ELR (cell line): Measurements from ENCODE around the gene PAOX.

Experiments
- DNase-seq: peaks from one replicate; pipeline ENCODE4 v3.0.0-alpha.2; 2015; ENCODE audit warnings: low read depth

Gene PAOX

GRCh38 chr10:133379152-133379800 is at the start of gene PAOX:
PAOX (plus strand) TSS chr10:133379262; CDS start chr10:133379317, 55 bp downstream.
- peak; percentile 70 for DNase-seq

GRCh38 chr10:133329491-133330202 is 49.4 kb upstream of the PAOX start:
- DNase-seq, result peak; percentile 88

- DNase-seq, result no peak
Observed at GRCh38 chr10:133332936-133333699, 45.9 kb upstream of the PAOX start.

- no peak for DNase-seq
Observed at GRCh38 chr10:133334503-133335245, 44.4 kb upstream of the PAOX start.

GRCh38 chr10:133335246-133336117 is 43.6 kb upstream of the PAOX start:
- DNase-seq, result peak; percentile 68

GRCh38 chr10:133336118-133336576 is 42.9 kb upstream of the PAOX start:
- no peak for DNase-seq

- DNase-seq, result no peak
Observed at GRCh38 chr10:133336577-133337369, 42.3 kb upstream of the PAOX start, which contains the start of gene CALY. CALY (minus strand) TSS chr10:133336896; CDS start chr10:133328989, 7,907 bp downstream.

GRCh38 chr10:133337370-133337725 is 41.7 kb upstream of the PAOX start:
- DNase-seq, result no peak

- DNase-seq, result no peak
Observed at GRCh38 chr10:133338080-133339071, 40.7 kb upstream of the PAOX start.

GRCh38 chr10:133339708-133340380 is 39.2 kb upstream of the PAOX start:
- DNase-seq, result no peak

- no peak for DNase-seq
Observed at GRCh38 chr10:133341983-133342382, 37.1 kb upstream of the PAOX start.

GRCh38 chr10:133342942-133343341 is 36.1 kb upstream of the PAOX start:
- no peak for DNase-seq

GRCh38 chr10:133343558-133343957 is 35.5 kb upstream of the PAOX start:
- no peak for DNase-seq

- no peak for DNase-seq
Observed at GRCh38 chr10:133344236-133344635, 34.8 kb upstream of the PAOX start.

GRCh38 chr10:133346413-133346812 is 32.6 kb upstream of the PAOX start:
- DNase-seq, result no peak

- DNase-seq, result no peak
Observed at GRCh38 chr10:133347710-133348517, 31.1 kb upstream of the PAOX start.

GRCh38 chr10:133349160-133349568 is 29.9 kb upstream of the PAOX start:
- no peak for DNase-seq
